Measurements from ENCODE around the gene ABHD17B.

GRCh38 chr9:71895117-71895516, 15.9 kb downstream of the ABHD17B start:
- TF ChIP-seq POLR2A (IDR thresholded peaks at IDR 0.05; ENCODE audit: low read length) (no peak), GATA1 (IDR thresholded peaks at IDR 0.05; ENCODE audit: low read depth, low read length) (no peak)
